SK-N-SH (cell line): ENCODE data around the gene ABHD17C. TPM values are rescaled to one million over a fixed set of nuclear protein-coding genes. Genes with fewer than 3 reads are reported as not detected.

ENCODE experiments used
- CTCF ChIA-PET: fragments of 300-600, 350-600 bp; formaldehyde crosslinking; extraction: SDS; loops from one replicate; lab custom pipeline; 2021; lab: Yijun Ruan, JAX
- POLR2A ChIA-PET: fragments of 350-600 bp; sonication (Branson Sonifier 250); formaldehyde crosslinking; extraction: SDS; loops from one replicate; lab custom pipeline; 2020; ENCODE audit warnings: antibody characterized with exemption, inconsistent platforms; lab: Yijun Ruan, JAX
- DNase-seq: peaks from one replicate; pipeline ENCODE4 v3.0.0; 2012
- H2AFZ ChIP-seq: fragments of 200-600 bp; sonication (generic); 2 replicates; pipeline ENCODE4 v1.8.1; 2016; ENCODE audit warnings: antibody characterized with exemption, mild to moderate bottlenecking, low read depth
- H3F3A ChIP-seq: fragments of 200-600 bp; sonication (generic); replicated peaks from 2 replicates; pipeline ENCODE3; 2016; ENCODE audit warnings: antibody characterized with exemption, mild to moderate bottlenecking; ENCODE audit not compliant: insufficient read depth
- H3K27ac ChIP-seq, 2 experiments: fragments of 200-500 bp in 1 of 2; fragments of 200-600 bp in 1 of 2; sonication (Bioruptor generic) in 1 of 2; sonication (generic), shearing (Covaris generic) in 1 of 2; 2 replicates each; pipeline versions ENCODE4 v1.5.1 to v1.6.1; 2014 to 2016; ENCODE audit warnings: low read depth in 2 of 2, inconsistent platforms in 1 of 2, low read length in 1 of 2, mild to moderate bottlenecking in 1 of 2, mixed read lengths in 1 of 2
- H3K27me3 ChIP-seq: fragments of 200-600 bp; sonication (generic), shearing (Covaris generic); 2 replicates; pipeline ENCODE4 v1.6.1; 2016; ENCODE audit warnings: mixed run types; ENCODE audit not compliant: insufficient read depth
- H3K36me3 ChIP-seq, 2 experiments: fragments of 200-500 bp in 1 of 2; fragments of 200-600 bp in 1 of 2; sonication (Bioruptor generic) in 1 of 2; sonication (generic) in 1 of 2; replicated peaks in 1 of 2; 2 replicates each; pipeline versions ENCODE3 to v1.5.1; 2014 to 2016; ENCODE audit warnings: low read length in 1 of 2, mild to moderate bottlenecking in 1 of 2; ENCODE audit not compliant: insufficient read depth in 2 of 2, control insufficient read depth in 1 of 2
- H3K4me1 ChIP-seq, 2 experiments: fragments of 200-500 bp in 1 of 2; fragments of 200-600 bp in 1 of 2; sonication (Bioruptor generic) in 1 of 2; sonication (generic), shearing (Covaris generic) in 1 of 2; 2 replicates each; pipeline versions ENCODE4 v1.5.1 to v1.6.1; 2014 to 2016; ENCODE audit warnings: low read depth in 1 of 2, low read length in 1 of 2, mixed run types in 1 of 2; ENCODE audit not compliant: insufficient read depth in 2 of 2, control insufficient read depth in 1 of 2
- H3K4me2 ChIP-seq: fragments of 200-600 bp; sonication (generic), shearing (Covaris generic); 2 replicates; pipeline ENCODE4 v1.6.1; 2017; ENCODE audit warnings: mixed run types
- H3K4me3 ChIP-seq, 2 experiments: fragments of 200-500 bp in 1 of 2; fragments of 200-600 bp in 1 of 2; sonication (Bioruptor generic) in 1 of 2; sonication (generic), shearing (Covaris generic) in 1 of 2; 2 replicates each; pipeline versions ENCODE4 v1.5.1 to v1.8.1; 2014 to 2016; ENCODE audit warnings: low read depth in 2 of 2, inconsistent platforms in 1 of 2, low read length in 1 of 2, mild to moderate bottlenecking in 1 of 2, mixed read lengths in 1 of 2, moderate library complexity in 1 of 2
- H3K79me2 ChIP-seq: fragments of 200-600 bp; sonication (generic); 2 replicates; pipeline ENCODE4 v1.8.1; 2017; ENCODE audit warnings: mild to moderate bottlenecking; ENCODE audit not compliant: insufficient read depth
- H3K9ac ChIP-seq: fragments of 200-600 bp; sonication (generic); 2 replicates; pipeline ENCODE4 v1.6.1; 2017; ENCODE audit warnings: mixed run types
- H3K9me2 ChIP-seq: fragments of 200-600 bp; sonication (generic); 2 replicates; pipeline ENCODE4 v1.6.1; 2017; ENCODE audit warnings: mixed run types
- H3K9me3 ChIP-seq: fragments of 200-600 bp; sonication (generic); 2 replicates; pipeline ENCODE4 v1.6.1; 2017; ENCODE audit warnings: mixed run types, mild to moderate bottlenecking, moderate library complexity
- H4K20me1 ChIP-seq: fragments of 200-600 bp; sonication (generic); 2 replicates; pipeline ENCODE4 v1.6.1; 2017; ENCODE audit warnings: mild to moderate bottlenecking, mixed run types; ENCODE audit not compliant: insufficient read depth
- CHD2 ChIP-seq: fragments of 150-350 bp; IDR thresholded peaks from 2 replicates; pipeline ENCODE4 v1.6.1; 2018; ENCODE audit warnings: low read length; ENCODE audit not compliant: partially characterized antibody
- EZH2phosphoT487 ChIP-seq: fragments of 200-600 bp; sonication (generic); IDR thresholded peaks from 2 replicates; pipeline ENCODE4 v1.6.1; 2017; ENCODE audit warnings: low read depth, mixed run types, mild to moderate bottlenecking, antibody characterized with exemption, moderate library complexity, borderline replicate concordance
- GABPA ChIP-seq: IDR thresholded peaks from 2 replicates; pipeline ENCODE4 v1.4.0; 2012; ENCODE audit warnings: low read depth, mild to moderate bottlenecking
- MEF2A ChIP-seq: IDR thresholded peaks from 2 replicates; pipeline ENCODE4 v1.4.0; 2012; ENCODE audit warnings: low read depth, borderline replicate concordance
- NRF1 ChIP-seq: IDR thresholded peaks from 2 replicates; pipeline ENCODE4 v1.6.1; 2012; ENCODE audit warnings: low read depth, mild to moderate bottlenecking, low read length
- RAD21 ChIP-seq: IDR thresholded peaks from 2 replicates; pipeline ENCODE4 v1.6.1; 2012; ENCODE audit warnings: mild to moderate bottlenecking, low read length
- RXRA ChIP-seq: IDR thresholded peaks from 2 replicates; pipeline ENCODE4 v1.4.0; 2012; ENCODE audit warnings: low read depth, mild to moderate bottlenecking, borderline replicate concordance
- SMC3 ChIP-seq: IDR thresholded peaks from 2 replicates; pipeline ENCODE4 v1.6.1; 2012; ENCODE audit warnings: low read depth, low read length, improper control_type of control experiment
- TAF1 ChIP-seq: IDR thresholded peaks from 2 replicates; pipeline ENCODE4 v1.6.1; 2012; ENCODE audit warnings: low read depth, mild to moderate bottlenecking, low read length, moderate library complexity, borderline replicate concordance
- WGBS: methylation state at CpG from one replicate; pipeline ENCODE4 v1.1.6; 2017; ENCODE audit warnings: low lambda C conversion rate; 5-methylcytosine and 5-hydroxymethylcytosine counted together
- polyA plus RNA-seq, 3 experiments: library from polyadenylated mRNA; depleted of rRNA; stranded (reverse); fragments of >200 nt; gene quantifications; 2 replicates each; pipeline ENCODE4 v1.2.3, GENCODE V29; 2012
- TF ChIP-seq, protein P1 (sequence below): IDR thresholded peaks from 2 replicates; pipeline ENCODE4 v1.6.1; 2012; ENCODE audit warnings: mild to moderate bottlenecking, low read depth, low read length, moderate library complexity
- TF ChIP-seq, protein P2 (sequence below): IDR thresholded peaks from 2 replicates; pipeline ENCODE4 v1.4.0; 2012; ENCODE audit warnings: low read depth
- TF ChIP-seq, protein P3 (sequence below): IDR thresholded peaks from 2 replicates; pipeline ENCODE4; 2012
- TF ChIP-seq, protein P4 (sequence below): fragments of 150-350 bp; IDR thresholded peaks from 2 replicates; pipeline ENCODE4 v1.6.1; 2016; ENCODE audit warnings: mild to moderate bottlenecking, low read depth, low read length

The ABHD17C gene
- polyA plus RNA-seq, 1 of the 3 experiments (the other 2 are of a cell fraction) = 11.7 TPM

DNA sequence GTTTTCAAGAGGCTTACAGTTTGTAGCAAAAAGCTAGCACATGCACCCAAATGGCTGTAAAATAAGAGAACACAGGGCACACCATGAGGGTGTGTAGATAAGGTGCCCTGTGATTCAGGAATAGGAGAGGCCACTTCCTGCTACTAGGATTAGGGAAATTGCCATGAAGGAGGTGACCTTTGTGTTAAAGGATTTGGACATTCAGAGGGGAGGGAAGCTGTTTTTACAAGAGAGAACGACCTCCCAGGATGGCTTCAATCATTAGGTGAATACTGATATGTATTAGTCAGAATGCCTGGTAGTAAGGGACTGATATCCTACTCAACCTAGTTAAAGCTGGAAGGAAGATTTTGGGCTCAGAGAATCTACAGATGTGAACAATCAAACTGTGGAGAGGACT is 35.7 kb upstream of the ABHD17C start:
- H4K20me1 ChIP-seq = no peaks in the 10 kb centered on the region
- H3K79me2 ChIP-seq = no peaks in the 10 kb centered on the region
- H3K9me2 ChIP-seq = no peaks in the 10 kb centered on the region
- H3K9me3 ChIP-seq = no peaks in the 10 kb centered on the region
- no peak for DNase-seq
- no peak overlapping the region for H3K4me2 ChIP-seq
- H3F3A ChIP-seq = no peaks in the 10 kb centered on the region
- POLR2A ChIA-PET = no interaction called here
- no peaks in the 10 kb centered on the region for H3K36me3 ChIP-seq
- 6% methylated on average over 1 of the region's 1 CpG for WGBS
- CTCF ChIA-PET = interaction anchor here (0.8 to 4.5 kb wide), 16 partner anchors 10 to 311 kb away, joined by 3 to 33 read pairs (median 4); partner anchors contain the start of gene CEMIP
- H2AFZ ChIP-seq = no peak overlapping the region
- H3K27ac ChIP-seq = no peak overlapping the region
- no peak overlapping the region for H3K9ac ChIP-seq
- TF ChIP-seq RAD21 (no peak), SMC3 (no peak), TAF1 (no peak), NRF1 (no peak), CHD2 (no peak), GABPA (no peak), EZH2phosphoT487 (no peak), MEF2A (no peak), RXRA (no peak)
- TF ChIP-seq, protein P1, sequence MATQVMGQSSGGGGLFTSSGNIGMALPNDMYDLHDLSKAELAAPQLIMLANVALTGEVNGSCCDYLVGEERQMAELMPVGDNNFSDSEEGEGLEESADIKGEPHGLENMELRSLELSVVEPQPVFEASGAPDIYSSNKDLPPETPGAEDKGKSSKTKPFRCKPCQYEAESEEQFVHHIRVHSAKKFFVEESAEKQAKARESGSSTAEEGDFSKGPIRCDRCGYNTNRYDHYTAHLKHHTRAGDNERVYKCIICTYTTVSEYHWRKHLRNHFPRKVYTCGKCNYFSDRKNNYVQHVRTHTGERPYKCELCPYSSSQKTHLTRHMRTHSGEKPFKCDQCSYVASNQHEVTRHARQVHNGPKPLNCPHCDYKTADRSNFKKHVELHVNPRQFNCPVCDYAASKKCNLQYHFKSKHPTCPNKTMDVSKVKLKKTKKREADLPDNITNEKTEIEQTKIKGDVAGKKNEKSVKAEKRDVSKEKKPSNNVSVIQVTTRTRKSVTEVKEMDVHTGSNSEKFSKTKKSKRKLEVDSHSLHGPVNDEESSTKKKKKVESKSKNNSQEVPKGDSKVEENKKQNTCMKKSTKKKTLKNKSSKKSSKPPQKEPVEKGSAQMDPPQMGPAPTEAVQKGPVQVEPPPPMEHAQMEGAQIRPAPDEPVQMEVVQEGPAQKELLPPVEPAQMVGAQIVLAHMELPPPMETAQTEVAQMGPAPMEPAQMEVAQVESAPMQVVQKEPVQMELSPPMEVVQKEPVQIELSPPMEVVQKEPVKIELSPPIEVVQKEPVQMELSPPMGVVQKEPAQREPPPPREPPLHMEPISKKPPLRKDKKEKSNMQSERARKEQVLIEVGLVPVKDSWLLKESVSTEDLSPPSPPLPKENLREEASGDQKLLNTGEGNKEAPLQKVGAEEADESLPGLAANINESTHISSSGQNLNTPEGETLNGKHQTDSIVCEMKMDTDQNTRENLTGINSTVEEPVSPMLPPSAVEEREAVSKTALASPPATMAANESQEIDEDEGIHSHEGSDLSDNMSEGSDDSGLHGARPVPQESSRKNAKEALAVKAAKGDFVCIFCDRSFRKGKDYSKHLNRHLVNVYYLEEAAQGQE = no peak
- TF ChIP-seq, protein P2, sequence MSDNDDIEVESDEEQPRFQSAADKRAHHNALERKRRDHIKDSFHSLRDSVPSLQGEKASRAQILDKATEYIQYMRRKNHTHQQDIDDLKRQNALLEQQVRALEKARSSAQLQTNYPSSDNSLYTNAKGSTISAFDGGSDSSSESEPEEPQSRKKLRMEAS = no peak
- TF ChIP-seq, protein P3, sequence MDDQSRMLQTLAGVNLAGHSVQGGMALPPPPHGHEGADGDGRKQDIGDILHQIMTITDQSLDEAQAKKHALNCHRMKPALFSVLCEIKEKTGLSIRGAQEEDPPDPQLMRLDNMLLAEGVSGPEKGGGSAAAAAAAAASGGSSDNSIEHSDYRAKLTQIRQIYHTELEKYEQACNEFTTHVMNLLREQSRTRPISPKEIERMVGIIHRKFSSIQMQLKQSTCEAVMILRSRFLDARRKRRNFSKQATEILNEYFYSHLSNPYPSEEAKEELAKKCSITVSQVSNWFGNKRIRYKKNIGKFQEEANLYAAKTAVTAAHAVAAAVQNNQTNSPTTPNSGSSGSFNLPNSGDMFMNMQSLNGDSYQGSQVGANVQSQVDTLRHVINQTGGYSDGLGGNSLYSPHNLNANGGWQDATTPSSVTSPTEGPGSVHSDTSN = no peak
- TF ChIP-seq, protein P4, sequence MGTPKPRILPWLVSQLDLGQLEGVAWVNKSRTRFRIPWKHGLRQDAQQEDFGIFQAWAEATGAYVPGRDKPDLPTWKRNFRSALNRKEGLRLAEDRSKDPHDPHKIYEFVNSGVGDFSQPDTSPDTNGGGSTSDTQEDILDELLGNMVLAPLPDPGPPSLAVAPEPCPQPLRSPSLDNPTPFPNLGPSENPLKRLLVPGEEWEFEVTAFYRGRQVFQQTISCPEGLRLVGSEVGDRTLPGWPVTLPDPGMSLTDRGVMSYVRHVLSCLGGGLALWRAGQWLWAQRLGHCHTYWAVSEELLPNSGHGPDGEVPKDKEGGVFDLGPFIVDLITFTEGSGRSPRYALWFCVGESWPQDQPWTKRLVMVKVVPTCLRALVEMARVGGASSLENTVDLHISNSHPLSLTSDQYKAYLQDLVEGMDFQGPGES = no peak
- no peaks in the 10 kb centered on the region for H3K4me1 ChIP-seq
- H3K4me3 ChIP-seq = no peak overlapping the region
- no peaks in the 10 kb centered on the region for H3K27me3 ChIP-seq
